Ishikawa (cell line): ENCODE measurements around the gene PHLDB2.

Source experiments
- CREB1 ChIP-seq: IDR thresholded peaks from 2 replicates; pipeline ENCODE4 v1.6.1; 2012; ENCODE audit warnings: low read depth
- FOXM1 ChIP-seq: IDR thresholded peaks from 2 replicates; pipeline ENCODE4 v1.6.1; 2012; ENCODE audit warnings: low read depth, borderline replicate concordance
- NFIC ChIP-seq: IDR thresholded peaks from 2 replicates; pipeline ENCODE4 v1.6.1; 2012
- RAD21 ChIP-seq: IDR thresholded peaks from 2 replicates; pipeline ENCODE4 v1.6.1; 2012; ENCODE audit warnings: low read depth
- TAF1 ChIP-seq: IDR thresholded peaks from 2 replicates; pipeline ENCODE4 v1.6.1; 2012; ENCODE audit warnings: low read depth, mild to moderate bottlenecking
- TCF12 ChIP-seq: IDR thresholded peaks from 2 replicates; pipeline ENCODE4 v1.6.1; 2012; ENCODE audit warnings: low read depth
- TEAD4 ChIP-seq: IDR thresholded peaks from 2 replicates; pipeline ENCODE4 v1.6.1; 2012
- YY1 ChIP-seq: IDR thresholded peaks from 2 replicates; pipeline ENCODE4 v1.6.1; 2012; ENCODE audit warnings: low read depth
- TF ChIP-seq, protein P1 (sequence below): IDR thresholded peaks from 2 replicates; pipeline ENCODE4 v1.6.1; 2012
- TF ChIP-seq, protein P2 (sequence below): IDR thresholded peaks from 2 replicates; pipeline ENCODE4 v1.6.1; 2012
- TF ChIP-seq, protein P3 (sequence below): IDR thresholded peaks from 2 replicates; pipeline ENCODE4 v1.6.1; 2012; ENCODE audit warnings: low read depth, mild to moderate bottlenecking

DNA sequence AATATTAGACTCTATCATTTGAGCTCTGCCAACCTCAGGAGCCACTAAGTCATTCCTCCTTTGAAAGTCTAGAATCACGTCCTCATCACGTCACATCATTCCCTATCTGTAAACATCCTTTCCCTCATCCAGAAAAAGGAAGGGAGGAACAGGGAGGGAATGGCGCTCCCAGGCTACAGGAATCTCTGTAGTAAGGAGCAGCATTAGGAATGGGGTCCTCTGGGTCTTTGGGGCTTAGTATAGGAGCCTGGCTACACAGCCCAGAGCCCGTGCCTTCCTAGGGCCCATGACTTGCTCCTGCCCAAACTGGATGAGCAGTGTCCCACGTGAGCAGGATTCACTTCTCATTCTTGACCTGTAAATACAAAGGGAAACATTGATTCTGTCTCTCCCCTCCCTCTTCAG, 141.3 kb downstream of the PHLDB2 start:
- TF ChIP-seq CREB1, result no peak
- TF ChIP-seq TCF12, result no peak
- TF ChIP-seq, protein P1, sequence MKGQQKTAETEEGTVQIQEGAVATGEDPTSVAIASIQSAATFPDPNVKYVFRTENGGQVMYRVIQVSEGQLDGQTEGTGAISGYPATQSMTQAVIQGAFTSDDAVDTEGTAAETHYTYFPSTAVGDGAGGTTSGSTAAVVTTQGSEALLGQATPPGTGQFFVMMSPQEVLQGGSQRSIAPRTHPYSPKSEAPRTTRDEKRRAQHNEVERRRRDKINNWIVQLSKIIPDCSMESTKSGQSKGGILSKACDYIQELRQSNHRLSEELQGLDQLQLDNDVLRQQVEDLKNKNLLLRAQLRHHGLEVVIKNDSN, result no peak
- TF ChIP-seq, protein P2, sequence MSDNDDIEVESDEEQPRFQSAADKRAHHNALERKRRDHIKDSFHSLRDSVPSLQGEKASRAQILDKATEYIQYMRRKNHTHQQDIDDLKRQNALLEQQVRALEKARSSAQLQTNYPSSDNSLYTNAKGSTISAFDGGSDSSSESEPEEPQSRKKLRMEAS, result no peak
- no peak for TF ChIP-seq TAF1
- no peak for TF ChIP-seq NFIC
- TF ChIP-seq FOXM1, result no peak
- TF ChIP-seq RAD21, result no peak
- TF ChIP-seq, protein P3, sequence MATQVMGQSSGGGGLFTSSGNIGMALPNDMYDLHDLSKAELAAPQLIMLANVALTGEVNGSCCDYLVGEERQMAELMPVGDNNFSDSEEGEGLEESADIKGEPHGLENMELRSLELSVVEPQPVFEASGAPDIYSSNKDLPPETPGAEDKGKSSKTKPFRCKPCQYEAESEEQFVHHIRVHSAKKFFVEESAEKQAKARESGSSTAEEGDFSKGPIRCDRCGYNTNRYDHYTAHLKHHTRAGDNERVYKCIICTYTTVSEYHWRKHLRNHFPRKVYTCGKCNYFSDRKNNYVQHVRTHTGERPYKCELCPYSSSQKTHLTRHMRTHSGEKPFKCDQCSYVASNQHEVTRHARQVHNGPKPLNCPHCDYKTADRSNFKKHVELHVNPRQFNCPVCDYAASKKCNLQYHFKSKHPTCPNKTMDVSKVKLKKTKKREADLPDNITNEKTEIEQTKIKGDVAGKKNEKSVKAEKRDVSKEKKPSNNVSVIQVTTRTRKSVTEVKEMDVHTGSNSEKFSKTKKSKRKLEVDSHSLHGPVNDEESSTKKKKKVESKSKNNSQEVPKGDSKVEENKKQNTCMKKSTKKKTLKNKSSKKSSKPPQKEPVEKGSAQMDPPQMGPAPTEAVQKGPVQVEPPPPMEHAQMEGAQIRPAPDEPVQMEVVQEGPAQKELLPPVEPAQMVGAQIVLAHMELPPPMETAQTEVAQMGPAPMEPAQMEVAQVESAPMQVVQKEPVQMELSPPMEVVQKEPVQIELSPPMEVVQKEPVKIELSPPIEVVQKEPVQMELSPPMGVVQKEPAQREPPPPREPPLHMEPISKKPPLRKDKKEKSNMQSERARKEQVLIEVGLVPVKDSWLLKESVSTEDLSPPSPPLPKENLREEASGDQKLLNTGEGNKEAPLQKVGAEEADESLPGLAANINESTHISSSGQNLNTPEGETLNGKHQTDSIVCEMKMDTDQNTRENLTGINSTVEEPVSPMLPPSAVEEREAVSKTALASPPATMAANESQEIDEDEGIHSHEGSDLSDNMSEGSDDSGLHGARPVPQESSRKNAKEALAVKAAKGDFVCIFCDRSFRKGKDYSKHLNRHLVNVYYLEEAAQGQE, result no peak
- no peak for TF ChIP-seq TEAD4
- no peak for TF ChIP-seq YY1
